PC-9 (cell line): Measurements from ENCODE around the gene PI4K2B.

Source experiments
- CTCF ChIP-seq: fragments of 200-600 bp; sonication (generic); conservative IDR thresholded peaks from 2 replicates; pipeline ENCODE4 v1.6.1; 2017; ENCODE audit warnings: mixed run types, antibody characterized with exemption, mild to moderate bottlenecking, moderate library complexity
- EZH2 ChIP-seq: fragments of 200-600 bp; sonication (generic); IDR thresholded peaks from 2 replicates; pipeline ENCODE4 v1.8.0; 2017; ENCODE audit warnings: antibody characterized with exemption, low read depth

DNA sequence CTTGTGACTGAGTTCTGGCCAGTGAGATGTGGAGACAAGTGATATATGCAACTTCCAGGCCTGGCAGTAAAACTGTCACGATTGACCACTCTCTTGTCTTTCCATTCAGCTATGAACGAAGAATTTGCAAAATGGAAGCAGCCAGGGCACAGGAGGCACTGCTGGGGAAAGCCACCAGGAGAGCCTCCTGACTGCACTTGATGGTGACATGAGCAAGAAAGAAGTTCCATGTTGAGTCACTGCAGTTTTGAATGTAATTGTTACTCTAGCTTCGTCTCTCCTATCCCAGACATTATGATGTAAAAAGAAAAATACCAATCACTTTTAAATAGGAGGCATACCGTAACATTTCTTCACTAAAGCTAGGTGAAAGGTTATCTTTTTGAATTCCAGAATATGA, 46.4 kb downstream of the PI4K2B start:
- TF ChIP-seq EZH2 (no peak), CTCF (no peak)
